GM12891 (cell line): ENCODE results near the gene LPAR2.

Experiments
- DNase-seq: peaks from one replicate; pipeline ENCODE4 v3.0.0; 2011; ENCODE audit warnings: low spot score; ENCODE audit not compliant: insufficient read length
- FAIRE-seq: peaks from 2 replicates; lab custom pipeline; 2011; peaks lifted over from hg19 to GRCh38; lab: Jason Lieb, UNC
- PAX5 ChIP-seq: IDR thresholded peaks from 2 replicates; pipeline ENCODE4 v1.6.1; 2011; ENCODE audit warnings: low read length, moderate library complexity, mild to moderate bottlenecking; ENCODE audit not compliant: insufficient read depth, severe bottlenecking
- POLR2A ChIP-seq: IDR thresholded peaks from 2 replicates; pipeline ENCODE4 v1.6.1; 2011; ENCODE audit warnings: low read depth, low read length, control low read depth
- POLR2AphosphoS5 ChIP-seq: IDR thresholded peaks from 2 replicates; pipeline ENCODE4 v1.6.1; 2011; ENCODE audit warnings: low read depth, low read length, control low read depth
- POU2F2 ChIP-seq: IDR thresholded peaks from 2 replicates; pipeline ENCODE4 v1.6.1; 2011; ENCODE audit warnings: low read depth, mild to moderate bottlenecking, control low read depth, low read length, moderate library complexity
- SPI1 ChIP-seq: IDR thresholded peaks from 2 replicates; pipeline ENCODE4 v1.6.1; 2011; ENCODE audit warnings: low read depth, low read length, control low read depth
- TAF1 ChIP-seq: IDR thresholded peaks from 2 replicates; pipeline ENCODE4 v1.6.1; 2011; ENCODE audit warnings: low read depth, low read length, control low read depth

LPAR2 gene

GRCh38 chr19:19653597-19654147 lies 25.7 kb upstream of the LPAR2 start:
- TF ChIP-seq POLR2AphosphoS5 (no peak), SPI1 (no peak), POLR2A (no peak), PAX5 (no peak), POU2F2 (no peak), TAF1 (no peak)
- DNase-seq (peak; percentile 20), FAIRE-seq (no peak)

- no peak for TF ChIP-seq TAF1
- no peak for TF ChIP-seq PAX5
- TF ChIP-seq SPI1: no peak
- DNase-seq (peak; percentile 12), FAIRE-seq (no peak)
Measured at GRCh38 chr19:19652482-19653295, 24.7 kb upstream of the LPAR2 start.

DNA sequence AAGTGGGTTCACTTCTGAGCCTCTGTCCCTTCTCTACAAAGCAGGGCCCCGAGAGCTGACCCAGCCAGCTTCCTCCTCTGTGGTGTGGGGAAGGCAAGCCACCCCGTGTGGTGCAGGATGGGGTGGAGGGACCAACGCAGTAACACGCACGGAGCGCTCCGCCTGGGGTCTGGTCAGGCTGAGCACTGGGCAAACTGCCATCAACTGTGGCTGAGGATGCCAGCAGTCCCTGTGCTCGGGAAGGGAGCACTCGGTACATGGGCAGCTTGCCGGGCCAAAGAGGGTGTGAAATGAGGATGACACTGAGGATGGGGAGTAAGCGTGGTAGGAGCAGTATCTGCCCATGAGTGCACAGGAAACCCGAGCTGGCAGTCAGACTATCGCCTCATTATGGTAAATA lies 23.1 kb upstream of the LPAR2 start:
- DNase-seq (no peak), FAIRE-seq (no peak)
- TF ChIP-seq SPI1 (no peak), PAX5 (no peak), POLR2AphosphoS5 (no peak), POU2F2 (no peak), POLR2A (no peak)

GRCh38 chr19:19650331-19650730 lies 22.3 kb upstream of the LPAR2 start:
- FAIRE-seq: no peak
- DNase-seq: no peak

GRCh38 chr19:19649580-19649995 lies 21.6 kb upstream of the LPAR2 start:
- FAIRE-seq (no peak), DNase-seq (no peak)
- TF ChIP-seq POU2F2 (no peak), POLR2AphosphoS5 (no peak)

More at GRCh38 chr19:19650331-19650730, 22.3 kb upstream of the LPAR2 start:
- TF ChIP-seq TAF1 (no peak), SPI1 (peak; percentile 32; the same call in 1 of the 2 replicates)

GRCh38 chr19:19649155-19649554 lies 21.1 kb upstream of the LPAR2 start:
- TF ChIP-seq TAF1 (no peak), POU2F2 (no peak), SPI1 (no peak), POLR2AphosphoS5 (no peak), POLR2A (no peak), PAX5 (no peak)
- DNase-seq (no peak), FAIRE-seq (no peak)

DNA sequence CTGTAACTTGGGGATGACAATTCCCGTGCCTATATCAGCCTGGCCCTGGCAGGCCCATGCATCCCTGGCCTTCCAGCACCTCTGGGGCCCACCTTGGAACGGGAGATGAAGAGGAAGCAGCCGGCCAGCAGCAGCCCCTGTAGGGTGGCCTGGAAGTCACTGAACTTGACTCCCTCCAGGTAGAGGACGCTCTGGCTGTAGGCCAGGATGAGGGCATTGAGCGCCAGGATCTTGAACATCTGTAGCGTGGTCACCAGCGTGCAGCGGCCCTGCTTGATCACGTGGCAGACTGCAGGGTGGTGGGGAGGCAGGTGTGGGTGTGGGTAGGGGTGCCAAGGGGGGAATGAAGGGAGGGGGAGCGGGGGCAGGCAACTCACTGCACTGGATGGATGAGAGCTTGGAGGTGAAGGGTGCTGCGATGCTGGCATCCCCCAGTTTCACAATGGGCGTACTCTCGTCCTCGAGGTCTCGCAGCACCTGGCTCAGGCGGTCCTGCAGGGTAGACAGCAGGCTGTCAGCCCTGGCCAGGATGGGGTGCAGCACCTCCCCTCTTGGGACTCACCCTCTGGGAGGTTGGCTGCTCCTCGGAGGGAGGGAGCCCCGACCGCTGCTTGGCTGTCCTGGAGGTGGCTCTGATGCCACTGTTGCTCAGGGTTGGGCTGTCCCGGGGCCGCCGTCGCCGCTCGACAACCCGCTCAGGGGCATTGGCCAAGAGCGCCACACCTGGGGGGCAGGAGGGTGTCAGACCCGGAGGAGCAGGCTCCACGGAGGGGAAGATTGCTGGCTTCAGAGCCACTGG lies 19.2 kb upstream of the LPAR2 start:
- no peak for TF ChIP-seq TAF1
- no peak for TF ChIP-seq PAX5
- TF ChIP-seq POU2F2: no peak
- no peak for TF ChIP-seq POLR2AphosphoS5
- TF ChIP-seq SPI1: no peak
- no peak for FAIRE-seq

GRCh38 chr19:19645233-19645870 lies 17.3 kb upstream of the LPAR2 start:
- TF ChIP-seq TAF1: no peak
- TF ChIP-seq PAX5: no peak
- TF ChIP-seq POLR2AphosphoS5: no peak
- TF ChIP-seq SPI1: no peak
- no peak for TF ChIP-seq POU2F2
- no peak for TF ChIP-seq POLR2A
- no peak for FAIRE-seq
- DNase-seq: no peak

More for the DNA sequence above, 19.2 kb upstream of the LPAR2 start:
- DNase-seq: no peak

DNA sequence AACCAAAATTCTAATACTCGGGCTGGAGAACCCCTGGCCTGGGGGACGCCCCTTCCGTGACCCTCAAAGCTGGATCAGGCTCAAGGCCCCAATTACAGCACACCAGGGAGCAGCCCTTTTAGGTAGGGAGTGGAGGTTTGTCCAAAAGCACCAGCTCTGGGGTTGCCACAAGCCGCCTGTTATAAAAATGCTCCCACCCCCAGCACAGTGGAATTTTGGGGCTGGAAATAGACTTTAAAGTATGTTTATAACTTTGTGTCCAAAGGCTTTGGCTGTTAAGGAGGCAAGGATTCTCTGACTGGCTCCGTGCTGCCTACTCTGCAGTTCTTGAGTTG lies 16.0 kb upstream of the LPAR2 start:
- peak; percentile 45 for FAIRE-seq
- DNase-seq: no peak

More for the DNA sequence above, 16.0 kb upstream of the LPAR2 start:
- TF ChIP-seq TAF1 (no peak), POU2F2 (no peak), SPI1 (no peak), POLR2A (no peak), PAX5 (no peak), POLR2AphosphoS5 (no peak)
